Kidney (tissue), 14 donors: ENCODE data around the gene SEC24C. TPM values are rescaled to one million over a fixed set of nuclear protein-coding genes. Genes with fewer than 3 reads are reported as not detected.

Experiments
- DNase-seq, 5 donors: peaks; one replicate each; pipeline ENCODE4 v3.0.0-alpha.2; 2013 to 2020
- FAIRE-seq: peaks from 2 replicates; lab custom pipeline; 2012; peaks lifted over from hg19 to GRCh38; lab: Jason Lieb, UNC
- H3K27ac ChIP-seq, 2 donors: one replicate each; pipeline ENCODE4 v1.7.0; 2013; ENCODE audit warnings: low read depth in 2 of 2, low read length in 2 of 2, inconsistent platforms in 1 of 2
- H3K27me3 ChIP-seq: one replicate; pipeline ENCODE4 v1.7.1; 2013; ENCODE audit warnings: low read length, inconsistent platforms; ENCODE audit not compliant: control insufficient read depth, insufficient read depth
- H3K36me3 ChIP-seq, 3 donors: one replicate each; pipeline versions ENCODE4 v1.7.0 to v1.7.1; 2013; ENCODE audit warnings: low read length in 3 of 3, control low read depth in 1 of 3, inconsistent platforms in 1 of 3; ENCODE audit not compliant: insufficient read depth in 3 of 3, control insufficient read depth in 2 of 3
- H3K4me1 ChIP-seq, 3 donors: one replicate each; pipeline versions ENCODE4 v1.7.0 to v1.7.1; 2013; ENCODE audit warnings: low read length in 3 of 3, inconsistent platforms in 1 of 3, low read depth in 1 of 3; ENCODE audit not compliant: control insufficient read depth in 2 of 3, insufficient read depth in 2 of 3
- H3K4me3 ChIP-seq, 3 donors: one replicate each; pipeline versions ENCODE4 v1.7.0 to v1.8.1; 2013; ENCODE audit warnings: low read length in 3 of 3, control low read depth in 1 of 3, inconsistent platforms in 1 of 3
- H3K9ac ChIP-seq, 3 donors: one replicate each; pipeline versions ENCODE4 v1.7.0 to v1.7.1; 2013; ENCODE audit warnings: low read length in 3 of 3, control low read depth in 1 of 3, inconsistent platforms in 1 of 3
- H3K9me3 ChIP-seq, 3 donors: one replicate each; pipeline versions ENCODE4 v1.7.0 to v1.7.1; 2013; ENCODE audit warnings: low read length in 3 of 3, control low read depth in 1 of 3, inconsistent platforms in 1 of 3; ENCODE audit not compliant: control insufficient read depth in 2 of 3, insufficient read depth in 1 of 3
- CTCF ChIP-seq: IDR thresholded peaks from 3 replicates; pipeline ENCODE4 v1.5.1; 2012; ENCODE audit warnings: mild to moderate bottlenecking, moderate library complexity, borderline replicate concordance; ENCODE audit not compliant: insufficient read depth; ENCODE audit errors: extremely low read depth
- intact Hi-C: fragments of 100-400 bp; cut with DNase I; formaldehyde crosslinking; loops from one replicate; pipeline ENCODE4 v1.11.1; 2022
- polyA plus RNA-seq: library from polyadenylated mRNA; stranded (reverse); fragments of 350-450 nt; fragmentation: Illumina TruSeq; extraction: RNeasy Lipid Tissue Mini Kit (QIAGEN cat#74804); gene quantifications from one replicate; pipeline ENCODE4 v1.2.3, GENCODE V29; 2014; ENCODE audit warnings: low read depth, low replicate concordance; ENCODE audit not compliant: insufficient read depth
- total RNA-seq: library from RNA; stranded (reverse); fragmentation: NEBNext Ultra II Directional; extraction: Animal tissue kit (Norgen Biotek cat#: 25700); gene quantifications from one replicate; pipeline ENCODE4 v1.2.1, GENCODE V29; 2021
- donor health status: control.
- donor health status: control.
- donor health status: control.
- donor health status: control.
- donor health status: control.
- donor health status: DM: yes; HTN: yes; CAD: no.
- donor health status: Normal renal cell carcinoma (clear cell type).

SEC24C gene
- total and polyA plus RNA-seq, 2 donors from 2014 or later, result 39.2 to 66.9 TPM

DNA sequence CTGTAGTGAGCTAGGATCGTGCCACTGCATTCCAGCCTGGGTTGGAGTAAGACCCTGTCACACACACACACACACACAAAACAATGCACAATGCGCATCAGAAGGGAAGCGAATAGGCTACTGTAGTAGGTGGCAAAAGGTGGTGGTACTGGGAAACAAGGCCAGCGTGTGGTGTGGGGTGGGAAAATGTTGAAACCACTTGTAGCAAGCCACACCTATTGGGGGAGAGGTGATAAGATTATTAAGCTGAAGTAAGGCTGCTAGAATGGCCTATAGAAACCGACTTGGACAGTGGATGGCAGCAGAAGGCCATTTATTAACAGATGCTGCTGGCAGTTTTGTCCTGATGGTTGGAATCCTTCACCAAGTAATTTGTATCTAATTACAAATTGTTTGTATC lies 30.5 kb downstream of the SEC24C start:
- peak in 1 of 5 donors; percentile 8 for DNase-seq
- Histone ChIP-seq H3K36me3 (peaks cover 5 to 18% (median 17%) of the 10 kb centered on the region in 3 donors), H3K4me1 (peaks cover 0 to 24% (median 0%) of the 10 kb centered on the region in 3 donors), H3K9ac (peak overlapping the region in 1 of 3 donors; percentile 40), H3K27ac (no peak overlapping the region), H3K27me3 (no peaks in the 10 kb centered on the region), H3K9me3 (no peaks in the 10 kb centered on the region), H3K4me3 (no peak overlapping the region)
- FAIRE-seq, result no peak
- intact Hi-C loops, result no loop called here
- TF ChIP-seq CTCF, result no peak

GRCh38 chr10:73779018-73779417 lies 34.8 kb downstream of the SEC24C start:
- DNase-seq (no peak), FAIRE-seq (no peak)
- Histone ChIP-seq H3K4me3 (no peak overlapping the region), H3K27me3 (no peaks in the 10 kb centered on the region), H3K4me1 (peaks cover 2 to 20% (median 3%) of the 10 kb centered on the region in 3 donors), H3K9me3 (no peaks in the 10 kb centered on the region), H3K36me3 (peaks cover 0 to 2% (median 0%) of the 10 kb centered on the region in 3 donors), H3K9ac (no peak overlapping the region), H3K27ac (no peak overlapping the region)
- TF ChIP-seq CTCF, result no peak
- intact Hi-C loops, result no loop called here

- intact Hi-C loops, result no loop called here
- H3K27me3 ChIP-seq, result no peaks in the 10 kb centered on the region
- no peak overlapping the region for H3K27ac ChIP-seq
- H3K4me1 ChIP-seq, result peaks cover 2 to 16% (median 3%) of the 10 kb centered on the region in 3 donors
- no peak overlapping the region for H3K9ac ChIP-seq
- FAIRE-seq (no peak), DNase-seq (no peak)
- no peak overlapping the region for H3K4me3 ChIP-seq
- TF ChIP-seq CTCF, result no peak
- H3K9me3 ChIP-seq, result no peaks in the 10 kb centered on the region
- peaks cover 0 to 2% (median 0%) of the 10 kb centered on the region in 3 donors for H3K36me3 ChIP-seq
Observed at GRCh38 chr10:73779539-73780197, 35.5 kb downstream of the SEC24C start.
